Activated T-cell treated with anti-CD3 and anti-CD28 coated beads for 24 hours (primary cell): ENCODE data around the gene ASB17.
"Not testable (repeated sequence)": the region's sequence is repeated elsewhere in the genome, so short reads cannot be mapped to it uniquely, and the experiment has no call there.

Source experiments
- DNase-seq: peaks from one replicate; pipeline ENCODE4 v3.0.0-alpha.2; 2020; ENCODE audit warnings: low read depth

ASB17 gene, protein sequence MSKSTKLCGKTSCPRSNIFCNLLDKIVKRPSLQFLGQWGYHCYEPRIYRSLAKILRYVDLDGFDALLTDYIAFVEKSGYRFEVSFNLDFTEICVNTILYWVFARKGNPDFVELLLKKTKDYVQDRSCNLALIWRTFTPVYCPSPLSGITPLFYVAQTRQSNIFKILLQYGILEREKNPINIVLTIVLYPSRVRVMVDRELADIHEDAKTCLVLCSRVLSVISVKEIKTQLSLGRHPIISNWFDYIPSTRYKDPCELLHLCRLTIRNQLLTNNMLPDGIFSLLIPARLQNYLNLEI

DNA sequence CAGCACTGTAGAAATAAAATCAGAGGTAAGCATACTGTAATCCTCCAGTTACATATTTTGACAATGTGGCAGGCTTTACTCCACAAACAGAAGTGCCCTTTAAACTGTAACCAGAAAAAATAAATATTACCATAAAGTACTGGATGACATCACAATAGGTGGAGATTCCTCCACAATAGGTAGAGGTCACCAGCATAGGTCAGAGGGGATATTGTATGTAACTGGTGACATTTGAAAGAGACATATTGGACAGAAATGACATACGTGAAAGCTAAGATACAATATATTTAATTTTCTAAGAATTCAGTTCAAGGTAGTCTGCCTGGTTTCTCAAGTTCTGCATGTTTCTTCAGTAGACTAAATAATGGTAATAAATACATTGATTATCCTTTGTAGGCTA is at the start of gene ASB17:
ASB17 (minus strand) TSS at position 101 of the 400 bp plus-strand sequence. CDS start 113 bp downstream, outside the sequence.
- no peak for DNase-seq

DNA sequence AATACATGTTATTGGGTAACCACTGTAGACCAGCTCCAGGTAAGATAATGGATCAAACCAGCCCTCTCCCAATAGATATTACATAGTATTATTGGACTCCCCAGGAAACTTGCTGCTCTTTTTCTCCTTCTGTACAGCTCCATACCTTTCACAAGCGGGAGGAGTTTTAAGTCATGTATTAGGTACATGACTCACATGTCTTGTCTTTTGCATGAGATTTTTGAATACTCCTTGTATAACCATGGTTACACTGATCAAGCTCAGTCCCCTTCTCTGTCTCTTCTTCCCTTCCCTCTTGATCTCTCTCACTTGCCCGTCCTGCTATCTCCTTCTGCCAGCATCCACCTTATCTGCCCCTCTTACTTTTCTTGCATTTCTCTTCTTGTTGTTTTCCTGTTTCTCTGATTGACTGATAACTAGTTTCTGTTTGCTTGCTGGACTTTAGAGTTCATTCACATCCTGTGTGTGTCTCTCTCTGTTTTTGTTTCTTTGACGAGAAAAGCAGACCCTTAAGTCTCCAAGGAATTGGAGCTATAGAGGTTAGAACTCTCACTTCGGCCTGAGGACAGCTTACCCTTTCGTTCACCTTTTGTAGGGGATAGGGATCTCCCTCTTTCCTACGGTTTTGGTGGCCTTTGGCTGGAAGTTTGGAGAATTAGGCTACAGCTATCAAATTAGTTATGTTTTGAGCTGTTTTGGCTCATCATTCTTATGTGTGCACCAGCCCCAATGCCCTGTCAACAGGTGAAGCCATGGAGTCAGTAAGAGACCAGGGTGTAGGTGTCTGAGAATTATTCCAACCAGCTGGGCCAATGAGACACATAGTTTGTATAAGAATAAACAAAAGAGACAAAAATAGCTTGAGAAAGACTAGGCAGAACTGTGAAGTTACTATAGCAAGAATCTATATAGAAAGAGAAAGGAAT is 49.0 kb upstream of the ASB17 start:
- DNase-seq, result no peak

- no peak for DNase-seq
Observed at GRCh38 chr1:75970631-75971030, 38.4 kb upstream of the ASB17 start.

- no peak for DNase-seq
Observed at GRCh38 chr1:75969550-75969949, 37.3 kb upstream of the ASB17 start.

DNA sequence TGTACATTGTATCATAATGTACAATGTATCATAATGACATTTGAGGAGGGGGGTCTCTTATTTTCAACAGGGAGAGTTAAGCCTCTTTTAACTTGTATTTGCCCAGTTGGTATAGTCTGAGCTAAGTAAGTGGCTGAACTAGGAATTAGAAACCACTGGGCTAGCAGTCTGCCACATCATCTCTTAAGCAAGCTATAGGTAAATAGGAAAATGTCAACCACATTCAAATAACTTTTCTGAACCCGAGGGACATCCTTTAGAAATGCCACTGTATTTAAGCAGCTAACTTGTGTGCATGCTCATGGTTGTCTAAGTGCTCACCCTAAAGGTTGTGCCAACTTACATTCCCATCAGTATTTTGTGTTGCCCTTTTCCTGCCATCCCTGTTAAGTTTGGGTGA is 35.5 kb upstream of the ASB17 start:
- DNase-seq, result no peak

GRCh38 chr1:75964760-75965408 is 32.7 kb upstream of the ASB17 start:
- DNase-seq, result no peak

- DNase-seq, result not testable (repeated sequence)
Observed at GRCh38 chr1:75964110-75964759, 32.0 kb upstream of the ASB17 start.

DNA sequence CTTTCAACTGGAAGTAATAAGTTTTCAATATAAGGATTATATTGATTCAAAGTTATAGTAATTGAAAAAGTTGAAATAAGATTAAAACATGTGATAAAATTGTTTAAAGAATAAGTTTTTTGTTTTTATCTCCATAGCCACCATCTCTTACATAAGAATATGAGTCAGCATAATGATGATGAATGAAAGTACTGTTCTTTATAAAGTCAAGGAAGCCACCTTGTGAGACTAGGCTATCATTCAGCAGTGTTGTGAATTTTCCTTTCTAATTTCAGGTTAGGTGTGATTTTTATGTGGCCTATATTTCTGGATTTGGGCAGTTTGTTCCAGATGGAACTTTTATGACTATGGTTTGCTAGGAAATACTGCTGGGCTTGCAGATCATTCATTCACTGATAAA is 22.4 kb upstream of the ASB17 start:
- no peak for DNase-seq

DNA sequence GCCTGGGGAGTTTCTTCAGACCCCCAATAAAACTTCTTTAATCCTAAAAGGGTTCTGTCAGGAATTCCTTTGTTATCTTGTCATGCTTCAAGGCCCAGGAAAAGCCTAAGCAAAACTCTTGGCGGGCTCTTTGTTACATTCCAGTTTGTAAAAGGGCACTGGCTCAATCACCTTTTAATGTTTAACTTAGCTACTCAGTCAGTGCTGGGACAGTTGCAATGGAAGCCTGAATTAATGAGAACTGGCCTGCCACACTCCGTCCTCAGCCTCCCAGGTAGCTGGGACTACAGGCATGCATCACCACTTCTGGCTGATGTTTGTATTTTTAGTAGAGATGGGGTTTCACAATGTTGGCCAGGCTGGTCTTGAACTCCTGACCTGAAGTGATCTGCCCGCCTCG is 21.3 kb upstream of the ASB17 start:
- no peak for DNase-seq

DNA sequence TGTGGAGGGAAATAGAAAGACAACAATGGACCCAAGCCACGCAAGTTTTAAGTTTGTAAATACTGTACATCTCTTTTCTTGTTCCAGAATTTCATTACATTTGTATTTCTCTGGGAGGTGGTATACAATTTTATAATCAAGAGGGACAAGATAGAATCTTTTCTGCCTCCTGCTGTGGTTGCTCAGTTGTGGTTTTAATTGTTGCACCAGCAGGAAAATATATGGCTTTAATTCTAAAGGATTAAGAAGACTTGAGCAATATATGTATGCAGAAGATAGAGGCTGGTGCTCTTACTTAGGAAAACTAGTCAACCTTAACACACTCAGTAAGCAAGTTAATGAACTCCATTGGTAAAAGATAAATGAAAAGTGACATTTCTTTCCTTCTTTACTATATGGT is 19.8 kb upstream of the ASB17 start:
- DNase-seq, result no peak

DNA sequence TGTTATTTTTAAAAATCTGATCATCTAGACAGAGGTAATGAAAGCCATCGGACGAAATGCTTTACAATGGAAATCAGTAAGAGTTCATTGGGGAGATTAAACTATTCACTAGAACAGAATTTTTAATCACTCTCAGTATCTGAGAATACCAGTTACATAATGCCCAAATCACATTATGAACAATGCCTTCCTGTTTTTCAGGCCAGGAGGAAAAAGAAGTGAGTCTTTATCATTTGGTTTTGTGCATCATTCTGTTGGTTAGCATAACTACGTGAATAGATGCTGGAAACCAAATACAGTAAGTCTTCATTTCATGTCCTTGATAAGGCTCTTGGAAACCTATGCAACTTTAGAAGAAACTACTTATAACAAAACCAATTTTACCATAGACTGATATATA is 18.0 kb upstream of the ASB17 start:
- no peak for DNase-seq

GRCh38 chr1:75943037-75943436 is 10.8 kb upstream of the ASB17 start:
- DNase-seq, result not testable (repeated sequence)

DNA sequence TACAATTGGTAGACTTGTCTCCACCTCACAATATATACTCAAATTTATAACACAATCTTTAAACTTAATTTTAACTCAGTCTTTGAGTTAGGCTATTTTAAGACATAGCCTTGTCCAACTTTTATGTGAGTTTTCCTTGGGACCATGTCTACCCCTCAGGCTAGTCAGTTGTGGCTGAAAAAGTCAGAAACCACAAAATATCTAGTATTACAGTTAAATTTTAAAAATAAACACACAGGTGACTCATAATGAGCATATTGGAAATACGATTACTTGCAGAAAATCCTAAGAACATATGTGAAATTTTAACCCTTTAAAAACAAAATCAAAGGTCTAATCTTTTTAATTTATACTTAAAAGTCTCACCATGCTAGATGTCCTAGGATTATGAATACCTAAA is 4.8 kb upstream of the ASB17 start:
- no peak for DNase-seq

DNA sequence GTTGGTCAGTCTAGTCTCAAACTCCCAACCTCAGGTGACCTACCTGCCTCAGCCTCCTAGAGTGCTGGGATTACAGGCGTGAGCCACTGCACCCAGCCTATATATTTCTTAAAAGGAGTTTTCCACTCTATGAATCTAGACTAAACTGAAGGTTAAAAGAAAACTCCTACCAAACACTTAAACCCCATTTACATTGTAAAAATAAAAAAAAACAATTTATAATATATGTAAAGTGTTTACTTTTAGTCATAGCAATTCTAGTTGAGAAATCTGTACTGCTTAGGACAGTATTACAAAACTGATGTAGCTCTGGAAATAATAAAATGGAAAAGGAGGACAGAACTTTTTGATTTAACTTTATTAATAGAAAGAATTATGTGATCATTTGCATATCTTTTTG is 9.5 kb downstream of the ASB17 start:
- DNase-seq, result no peak

DNA sequence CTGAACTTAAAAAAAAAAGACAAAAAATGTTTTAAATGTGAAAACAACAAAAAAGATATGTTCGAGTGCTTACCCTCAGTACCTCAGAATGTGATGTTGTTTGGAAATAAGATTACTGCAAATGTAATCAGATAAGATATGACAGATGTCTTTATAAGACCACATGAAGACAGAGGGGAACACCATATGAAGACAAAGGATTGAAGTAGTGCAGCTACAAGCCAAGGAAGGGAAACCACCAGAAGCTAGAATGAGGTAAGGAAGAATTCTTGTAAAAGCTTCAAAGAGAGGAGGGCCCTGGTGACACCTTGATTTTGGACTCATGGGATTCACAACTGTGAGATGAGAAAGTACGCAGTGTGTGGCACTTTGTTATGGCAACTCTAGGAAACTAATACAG is 15.4 kb downstream of the ASB17 start:
- no peak for DNase-seq

DNA sequence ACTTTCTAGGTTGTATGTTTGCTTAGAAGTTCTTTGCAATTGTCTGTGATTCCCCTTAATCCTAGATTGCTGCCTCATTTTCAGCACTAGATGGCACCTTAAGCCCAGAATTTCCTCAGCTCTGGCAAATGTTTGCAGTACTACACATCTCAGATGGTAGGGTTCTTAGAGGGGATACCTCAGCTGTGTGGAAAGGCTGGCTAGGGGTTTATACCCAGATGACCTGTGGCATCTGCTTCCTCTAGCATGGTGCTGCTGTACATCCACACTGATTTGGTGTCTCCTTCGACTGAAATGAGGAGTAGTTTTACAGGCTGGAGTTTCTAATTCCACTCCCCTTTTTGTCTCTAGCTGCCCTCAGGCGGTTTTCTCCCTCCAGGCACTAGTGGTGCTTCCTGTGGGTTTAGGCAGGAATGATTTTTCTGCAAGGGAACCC is 23.5 kb downstream of the ASB17 start:
- DNase-seq, result no peak

- no peak for DNase-seq
Observed at GRCh38 chr1:75901371-75901770, 30.8 kb downstream of the ASB17 start.

DNA sequence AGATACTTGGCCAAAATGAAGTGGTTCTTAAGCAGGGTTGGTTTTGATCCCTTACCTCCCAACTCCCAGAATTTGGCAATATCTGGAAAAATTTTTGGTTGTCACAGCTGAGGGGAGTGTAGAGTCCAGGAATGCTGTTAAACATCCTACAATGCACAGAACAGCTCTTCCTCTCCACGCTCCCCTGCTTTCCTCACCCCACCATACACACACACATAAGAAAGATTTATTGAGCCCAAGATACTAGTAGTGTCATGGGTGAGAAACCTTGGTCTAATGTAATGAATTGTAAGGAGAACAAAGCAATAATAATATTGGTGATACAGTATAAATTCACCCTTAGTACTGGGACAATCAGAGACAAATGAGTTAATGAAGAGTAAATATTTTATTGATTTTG is 47.8 kb downstream of the ASB17 start:
- DNase-seq, result no peak

DNA sequence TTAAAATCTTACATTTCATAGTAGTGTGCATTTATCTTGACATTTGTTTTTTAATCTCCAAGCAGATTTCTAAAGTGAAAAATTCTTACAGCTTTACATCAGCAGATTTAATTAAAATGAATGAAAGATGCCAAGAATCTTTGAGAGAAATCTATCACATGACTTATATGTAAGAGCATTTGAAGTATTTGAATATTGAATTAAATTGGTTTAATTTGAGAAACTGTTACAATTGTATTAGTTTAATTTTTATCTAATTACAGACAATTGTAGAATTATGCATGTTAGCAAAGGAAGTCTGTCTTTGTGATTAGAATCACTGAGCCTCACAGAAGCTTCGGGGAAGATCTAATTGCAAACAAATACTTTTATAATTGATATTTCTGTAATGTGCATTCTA is 52.2 kb downstream of the ASB17 start:
- DNase-seq, result no peak

- no peak for DNase-seq
Observed at GRCh38 chr1:75870951-75871350, 61.3 kb downstream of the ASB17 start.
